NCI-H526 (cell line): ENCODE measurements around the gene TASP1.

Source experiments
- DNase-seq, 2 experiments: peaks; one replicate each; lab custom pipeline; 2025; lab: John Stamatoyannopoulos, UW

The TASP1 gene

GRCh38 chr20:13441388-13441787 lies 197.3 kb downstream of the TASP1 start:
- no peak for DNase-seq

GRCh38 chr20:13436530-13436929 lies 202.2 kb downstream of the TASP1 start:
- no peak for DNase-seq

GRCh38 chr20:13432126-13432525 lies 206.6 kb downstream of the TASP1 start:
- DNase-seq: no peak

- no peak for DNase-seq
These were observed 208.3 kb downstream of the TASP1 start for GRCh38 chr20:13430346-13431002.

- DNase-seq: no peak
These were observed 210.0 kb downstream of the TASP1 start for GRCh38 chr20:13428684-13429083.

- no peak for DNase-seq
These were observed 211.9 kb downstream of the TASP1 start for GRCh38 chr20:13426870-13427269.

GRCh38 chr20:13425381-13426135 lies 213.2 kb downstream of the TASP1 start:
- DNase-seq: no peak

- no peak for DNase-seq
These were observed 214.4 kb downstream of the TASP1 start for GRCh38 chr20:13424174-13424833.

- DNase-seq: no peak
These were observed 215.1 kb downstream of the TASP1 start for GRCh38 chr20:13423472-13424173.

- no peak for DNase-seq
These were observed 216.1 kb downstream of the TASP1 start for GRCh38 chr20:13422637-13423036.

- DNase-seq: no peak
These were observed 218.1 kb downstream of the TASP1 start for GRCh38 chr20:13420625-13421024.

GRCh38 chr20:13419477-13419876 lies 219.3 kb downstream of the TASP1 start:
- DNase-seq: no peak

- DNase-seq: no peak
These were observed 220.2 kb downstream of the TASP1 start for GRCh38 chr20:13418263-13419229.

- no peak for DNase-seq
These were observed 222.2 kb downstream of the TASP1 start for GRCh38 chr20:13416531-13416930.

GRCh38 chr20:13412806-13413445 lies 225.8 kb downstream of the TASP1 start:
- no peak for DNase-seq

- no peak for DNase-seq
These were observed 234.4 kb downstream of the TASP1 start for GRCh38 chr20:13404293-13404692.

GRCh38 chr20:13403453-13403852 lies 235.3 kb downstream of the TASP1 start:
- no peak for DNase-seq

- no peak for DNase-seq
These were observed 235.7 kb downstream of the TASP1 start for GRCh38 chr20:13402986-13403385.

GRCh38 chr20:13402171-13402760 lies 236.5 kb downstream of the TASP1 start:
- peak; percentile 37 to 44 for DNase-seq

GRCh38 chr20:13401596-13401995 lies 237.1 kb downstream of the TASP1 start:
- no peak for DNase-seq
